ENCODE measurements around the gene SMPD3. TPM values are rescaled to one million over a fixed set of nuclear protein-coding genes. Genes with fewer than 3 reads are reported as not detected.

Gene SMPD3
- total and polyA plus RNA-seq, 2 of the 4 experiments (the other 2 are of a cell fraction) = not detected

DNA sequence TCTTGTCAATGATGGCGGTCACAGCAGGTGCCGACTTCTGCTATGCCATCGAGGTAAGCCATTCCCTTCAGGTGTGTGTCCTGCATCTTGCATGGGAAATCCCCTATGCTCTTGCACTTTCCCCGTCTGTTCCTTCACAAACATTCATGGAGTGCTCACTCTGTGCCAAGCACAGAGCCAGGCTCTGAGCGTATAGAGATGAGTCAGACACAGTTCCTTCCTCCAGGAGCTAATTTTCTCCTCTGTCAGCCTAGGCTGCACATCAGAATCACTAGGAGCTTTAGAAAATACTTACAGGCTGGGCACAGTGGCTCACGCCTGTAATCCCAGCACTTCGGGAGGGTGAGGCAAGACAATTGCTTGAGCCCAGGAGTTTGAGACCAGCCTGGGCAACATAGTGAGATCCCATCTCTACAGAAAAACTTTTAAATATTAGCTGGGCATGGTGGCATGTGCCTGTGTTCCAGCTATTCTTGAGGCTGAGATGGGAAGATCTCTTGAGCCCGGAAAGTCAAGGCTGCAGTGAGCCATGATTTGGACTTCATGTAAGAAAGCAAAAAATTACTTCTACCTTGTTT is 123.4 kb downstream of the SMPD3 start:
- POLR2A ChIA-PET (ENCODE audit: unreplicated experiment) = no interaction called here
- no peak overlapping the region for H2BK15ac ChIP-seq (ENCODE audit: low read depth, low read length)
- ATAC-seq (ENCODE audit: low read depth) (no peak), DNase-seq (no peak)
- WGBS, 2 experiments (ENCODE audit: extremely low coverage in 2 of 2, insufficient read length in 1 of 2) = 96% methylated on average over 4 of the region's 8 CpGs; no CpG with 5 or more reads in 1 of the 2 experiments
- H4K91ac ChIP-seq (ENCODE audit: insufficient read depth, low read depth, low read length) = no peak overlapping the region
- no peak overlapping the region for H2BK20ac ChIP-seq (ENCODE audit: low read depth, low read length)
- no peak overlapping the region for H3K23ac ChIP-seq (ENCODE audit: low read depth, low read length)
- intact Hi-C loops (cut with micrococcal nuclease) = loop anchor here (10.0 kb wide), 1 partner anchor 240 kb away; the partner anchor contains the start of gene NFATC3
- dilution Hi-C loops (cut with HindIII; ENCODE audit: low sequenced_read_pairs, unreplicated experiment) = no loop called here
- no peak overlapping the region for H2BK120ac ChIP-seq (ENCODE audit: low read depth, low read length)
- peaks cover 18% of the 10 kb centered on the region for H3K36me3 ChIP-seq (ENCODE audit: control insufficient read depth, insufficient read depth, low read length)
- no peak overlapping the region for H3K4me3 ChIP-seq (ENCODE audit: insufficient read depth, low read depth, low read length)
- no peaks in the 10 kb centered on the region for H4K20me1 ChIP-seq (ENCODE audit: insufficient read depth, low read length)
- no peak overlapping the region for H3K18ac ChIP-seq (ENCODE audit: low read depth, low read length)
- H3K9me3 ChIP-seq (ENCODE audit: control insufficient read depth, insufficient read depth, low read length) = no peaks in the 10 kb centered on the region
- H3K4ac ChIP-seq (ENCODE audit: low read depth, low read length) = no peak overlapping the region
- H3K27ac ChIP-seq (ENCODE audit: insufficient read depth, low read length) = no peak overlapping the region
- H3K27me3 ChIP-seq (ENCODE audit: control insufficient read depth, insufficient read depth, low read length) = no peaks in the 10 kb centered on the region
- no peak overlapping the region for H4K5ac ChIP-seq (ENCODE audit: low read depth, low read length)
- H3K4me1 ChIP-seq (ENCODE audit: control insufficient read depth, insufficient read depth, low read length) = no peaks in the 10 kb centered on the region
- H2AK9ac ChIP-seq (replicated peaks; ENCODE audit: low read depth, low read length, poor library complexity) = no peak overlapping the region
- no peak overlapping the region for H4K8ac ChIP-seq (ENCODE audit: low read depth in 2 of 2, low read length in 2 of 2)
- H3K9me1 ChIP-seq (ENCODE audit: insufficient read depth, low read length) = no peaks in the 10 kb centered on the region
- H2BK5ac ChIP-seq (ENCODE audit: low read depth, low read length, poor library complexity, severe bottlenecking) = no peak overlapping the region
- no peak overlapping the region for H3K4me2 ChIP-seq (ENCODE audit: low read depth, low read length)
- TF ChIP-seq SMC3 (IDR thresholded peaks at IDR 0.05; ENCODE audit: low read depth, low read length) = no peak
- TF ChIP-seq NFE2L2 (IDR thresholded peaks at IDR 0.05; ENCODE audit: low read depth, low read length) = no peak
- TF ChIP-seq RAD21 (IDR thresholded peaks at IDR 0.05; ENCODE audit: low read length) = no peak
- no peak for TF ChIP-seq CHD1 (IDR thresholded peaks at IDR 0.05; ENCODE audit: low read depth, low read length)
- TF ChIP-seq, protein P1, sequence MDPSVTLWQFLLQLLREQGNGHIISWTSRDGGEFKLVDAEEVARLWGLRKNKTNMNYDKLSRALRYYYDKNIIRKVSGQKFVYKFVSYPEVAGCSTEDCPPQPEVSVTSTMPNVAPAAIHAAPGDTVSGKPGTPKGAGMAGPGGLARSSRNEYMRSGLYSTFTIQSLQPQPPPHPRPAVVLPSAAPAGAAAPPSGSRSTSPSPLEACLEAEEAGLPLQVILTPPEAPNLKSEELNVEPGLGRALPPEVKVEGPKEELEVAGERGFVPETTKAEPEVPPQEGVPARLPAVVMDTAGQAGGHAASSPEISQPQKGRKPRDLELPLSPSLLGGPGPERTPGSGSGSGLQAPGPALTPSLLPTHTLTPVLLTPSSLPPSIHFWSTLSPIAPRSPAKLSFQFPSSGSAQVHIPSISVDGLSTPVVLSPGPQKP (IDR thresholded peaks at IDR 0.05; ENCODE audit: borderline replicate concordance, low read depth, low read length) = no peak
- TF ChIP-seq FOS (IDR thresholded peaks at IDR 0.05; ENCODE audit: low read depth, low read length) = no peak
- no peak for TF ChIP-seq CEBPB (IDR thresholded peaks at IDR 0.05; ENCODE audit: low read depth, low read length)
- TF ChIP-seq MXI1 (IDR thresholded peaks at IDR 0.05; ENCODE audit: borderline replicate concordance, low read depth, low read length) = no peak
- no peak for TF ChIP-seq MAZ (IDR thresholded peaks at IDR 0.05; ENCODE audit: borderline replicate concordance, low read depth, low read length)
- TF ChIP-seq, protein P2, sequence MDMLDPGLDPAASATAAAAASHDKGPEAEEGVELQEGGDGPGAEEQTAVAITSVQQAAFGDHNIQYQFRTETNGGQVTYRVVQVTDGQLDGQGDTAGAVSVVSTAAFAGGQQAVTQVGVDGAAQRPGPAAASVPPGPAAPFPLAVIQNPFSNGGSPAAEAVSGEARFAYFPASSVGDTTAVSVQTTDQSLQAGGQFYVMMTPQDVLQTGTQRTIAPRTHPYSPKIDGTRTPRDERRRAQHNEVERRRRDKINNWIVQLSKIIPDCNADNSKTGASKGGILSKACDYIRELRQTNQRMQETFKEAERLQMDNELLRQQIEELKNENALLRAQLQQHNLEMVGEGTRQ (IDR thresholded peaks at IDR 0.05; ENCODE audit: low read depth, low read length) = no peak
- TF ChIP-seq RCOR1 (IDR thresholded peaks at IDR 0.05; ENCODE audit: insufficient replicate concordance, low read length) = no peak
- TF ChIP-seq, protein P3, sequence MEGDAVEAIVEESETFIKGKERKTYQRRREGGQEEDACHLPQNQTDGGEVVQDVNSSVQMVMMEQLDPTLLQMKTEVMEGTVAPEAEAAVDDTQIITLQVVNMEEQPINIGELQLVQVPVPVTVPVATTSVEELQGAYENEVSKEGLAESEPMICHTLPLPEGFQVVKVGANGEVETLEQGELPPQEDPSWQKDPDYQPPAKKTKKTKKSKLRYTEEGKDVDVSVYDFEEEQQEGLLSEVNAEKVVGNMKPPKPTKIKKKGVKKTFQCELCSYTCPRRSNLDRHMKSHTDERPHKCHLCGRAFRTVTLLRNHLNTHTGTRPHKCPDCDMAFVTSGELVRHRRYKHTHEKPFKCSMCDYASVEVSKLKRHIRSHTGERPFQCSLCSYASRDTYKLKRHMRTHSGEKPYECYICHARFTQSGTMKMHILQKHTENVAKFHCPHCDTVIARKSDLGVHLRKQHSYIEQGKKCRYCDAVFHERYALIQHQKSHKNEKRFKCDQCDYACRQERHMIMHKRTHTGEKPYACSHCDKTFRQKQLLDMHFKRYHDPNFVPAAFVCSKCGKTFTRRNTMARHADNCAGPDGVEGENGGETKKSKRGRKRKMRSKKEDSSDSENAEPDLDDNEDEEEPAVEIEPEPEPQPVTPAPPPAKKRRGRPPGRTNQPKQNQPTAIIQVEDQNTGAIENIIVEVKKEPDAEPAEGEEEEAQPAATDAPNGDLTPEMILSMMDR (conservative IDR thresholded peaks at IDR 0.05; ENCODE audit: low read depth, low read length) = no peak
- TF ChIP-seq POLR2A (IDR thresholded peaks at IDR 0.05; ENCODE audit: low read depth, low read length) = no peak
- no peak for TF ChIP-seq RFX5 (IDR thresholded peaks at IDR 0.05; ENCODE audit: low read depth, low read length)
- no peak for TF ChIP-seq MAFK (IDR thresholded peaks at IDR 0.05; ENCODE audit: low read depth, low read length)
- H2AFZ ChIP-seq (replicated peaks; ENCODE audit: low read length, poor library complexity) = no peak overlapping the region
- in situ Hi-C loops (cut with MboI; ENCODE audit: low sequenced_read_pairs) = loop anchor here (5.0 kb wide), 1 partner anchor 63 kb away; the partner anchor contains the start of gene SLC7A6
- H3K9ac ChIP-seq (ENCODE audit: low read depth, low read length) = no peak overlapping the region
- no peak overlapping the region for H3K14ac ChIP-seq (replicated peaks; ENCODE audit: low read depth, low read length)
- no peaks in the 10 kb centered on the region for H3K79me1 ChIP-seq (ENCODE audit: low read depth in 1 of 2, low read length in 2 of 2)
- CTCF ChIA-PET = no interaction called here
- no peak overlapping the region for H3K56ac ChIP-seq (ENCODE audit: extremely low read depth, insufficient read depth, low read length)
- H2AK5ac ChIP-seq (ENCODE audit: low read depth, low read length) = no peak overlapping the region
- no TSS peak for BruUV-seq (replicated peaks)

All from IMR-90 (cell line).